Activated naive CD4-positive, alpha-beta T cell treated with anti-CD3 and anti-CD28 coated beads, Interleukin-2, amount 50 U/mL, for 16 hours (primary cell): Measurements from ENCODE around the gene MYL6B.

Source experiments
- DNase-seq: peaks from one replicate; pipeline ENCODE4 v3.0.0-alpha.2; 2020

MYL6B gene

DNA sequence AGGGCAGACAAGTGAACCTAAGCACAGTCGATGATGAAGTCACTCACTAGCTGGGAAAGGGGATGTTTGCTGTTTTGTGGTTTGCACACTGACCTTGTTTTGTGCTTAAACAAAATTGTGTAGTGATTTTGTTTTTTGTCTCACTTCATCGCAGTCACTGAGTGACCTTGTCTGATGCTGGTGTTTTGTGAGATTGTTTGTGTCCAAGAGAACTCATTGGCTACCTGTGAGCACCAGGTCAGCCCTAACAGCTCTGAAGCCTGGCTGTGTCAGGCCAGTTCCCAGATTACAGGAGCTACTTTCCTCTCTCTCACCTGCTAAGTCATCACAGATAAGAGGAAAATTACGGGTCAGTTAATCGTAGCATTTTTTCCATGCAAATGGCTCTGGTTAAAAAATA lies 28.3 kb upstream of the MYL6B start:
- no peak for DNase-seq

- DNase-seq, result no peak
These were observed 25.6 kb upstream of the MYL6B start for GRCh38 chr12:56126732-56127239.

GRCh38 chr12:56127485-56127887 lies 24.9 kb upstream of the MYL6B start:
- no peak for DNase-seq

- DNase-seq, result peak; percentile 96
These were observed 24.3 kb upstream of the MYL6B start, which contains the start of gene ESYT1 for GRCh38 chr12:56127888-56128669. TSS of gene ESYT1 (plus strand) at chr12:56128267. CDS start at chr12:56128320, 53 bp downstream.

DNA sequence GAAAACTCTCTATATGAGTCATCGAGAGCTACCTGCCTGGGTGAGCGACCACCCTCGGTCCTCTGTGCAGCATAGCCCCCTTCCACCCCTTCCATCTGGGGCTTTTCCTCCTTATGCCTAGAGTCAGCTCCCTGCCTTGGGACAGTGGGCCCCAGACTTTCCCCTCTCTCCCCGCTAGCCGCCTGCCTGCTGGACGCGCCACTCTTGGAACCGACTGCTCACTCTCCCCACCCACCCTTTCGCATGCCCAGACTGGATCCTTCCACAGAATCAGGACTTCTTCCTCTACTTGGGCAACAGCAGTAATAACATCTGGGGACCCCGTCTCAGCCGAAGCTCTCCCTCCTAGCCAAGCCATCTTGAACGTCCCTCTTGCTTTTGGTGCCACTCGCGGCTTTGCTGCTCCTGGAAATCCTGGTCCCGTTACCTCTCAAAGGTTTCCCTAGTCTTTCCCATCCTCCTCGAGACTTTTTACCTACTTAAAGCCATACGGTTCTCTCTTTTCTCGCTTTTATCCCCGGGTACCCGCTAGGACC lies 23.6 kb upstream of the MYL6B start:
- no peak for DNase-seq

- peak; percentile 61 for DNase-seq
These were observed 23.0 kb upstream of the MYL6B start for GRCh38 chr12:56129206-56129941.

GRCh38 chr12:56129942-56130495 lies 22.4 kb upstream of the MYL6B start:
- DNase-seq, result no peak

- DNase-seq, result no peak
These were observed 21.5 kb upstream of the MYL6B start for GRCh38 chr12:56130876-56131275.

- DNase-seq, result no peak
These were observed 17.5 kb upstream of the MYL6B start for GRCh38 chr12:56134897-56135296.

DNA sequence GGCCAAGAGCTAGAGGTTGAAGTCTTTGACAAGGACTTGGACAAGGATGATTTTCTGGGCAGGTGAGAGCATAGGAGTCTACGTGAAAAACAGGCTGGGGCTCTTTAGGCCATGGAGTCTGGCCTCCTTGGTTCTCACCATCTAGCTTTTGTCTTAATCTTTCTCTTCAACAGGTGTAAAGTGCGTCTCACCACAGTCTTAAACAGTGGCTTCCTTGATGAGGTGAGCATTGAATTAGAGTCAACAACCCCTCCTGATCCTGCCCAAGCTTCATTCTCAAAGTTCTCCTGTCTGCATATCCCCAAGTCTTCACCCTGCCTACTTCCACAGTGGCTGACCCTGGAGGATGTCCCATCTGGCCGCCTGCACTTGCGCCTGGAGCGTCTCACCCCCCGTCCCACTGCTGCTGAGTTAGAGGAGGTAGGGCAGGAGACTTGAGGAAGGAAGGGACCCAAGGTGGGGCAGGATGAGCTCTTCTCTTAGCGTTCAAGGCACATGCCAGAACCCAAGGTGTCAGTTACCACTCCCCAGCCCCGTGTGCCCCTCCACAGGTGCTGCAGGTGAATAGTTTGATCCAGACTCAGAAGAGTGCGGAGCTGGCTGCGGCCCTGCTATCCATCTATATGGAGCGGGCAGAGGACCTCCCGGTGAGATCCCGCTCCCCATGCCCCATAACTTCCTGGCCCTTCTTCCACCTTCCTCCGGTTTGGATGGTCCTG lies 14.4 kb upstream of the MYL6B start:
- no peak for DNase-seq

- DNase-seq, result no peak
These were observed 10.2 kb upstream of the MYL6B start for GRCh38 chr12:56141946-56142784.

- DNase-seq, result no peak
These were observed 9.2 kb upstream of the MYL6B start for GRCh38 chr12:56143217-56143616.

GRCh38 chr12:56143870-56144269 lies 8.5 kb upstream of the MYL6B start:
- no peak for DNase-seq

- DNase-seq, result no peak
These were observed 7.2 kb upstream of the MYL6B start for GRCh38 chr12:56145217-56145616.

DNA sequence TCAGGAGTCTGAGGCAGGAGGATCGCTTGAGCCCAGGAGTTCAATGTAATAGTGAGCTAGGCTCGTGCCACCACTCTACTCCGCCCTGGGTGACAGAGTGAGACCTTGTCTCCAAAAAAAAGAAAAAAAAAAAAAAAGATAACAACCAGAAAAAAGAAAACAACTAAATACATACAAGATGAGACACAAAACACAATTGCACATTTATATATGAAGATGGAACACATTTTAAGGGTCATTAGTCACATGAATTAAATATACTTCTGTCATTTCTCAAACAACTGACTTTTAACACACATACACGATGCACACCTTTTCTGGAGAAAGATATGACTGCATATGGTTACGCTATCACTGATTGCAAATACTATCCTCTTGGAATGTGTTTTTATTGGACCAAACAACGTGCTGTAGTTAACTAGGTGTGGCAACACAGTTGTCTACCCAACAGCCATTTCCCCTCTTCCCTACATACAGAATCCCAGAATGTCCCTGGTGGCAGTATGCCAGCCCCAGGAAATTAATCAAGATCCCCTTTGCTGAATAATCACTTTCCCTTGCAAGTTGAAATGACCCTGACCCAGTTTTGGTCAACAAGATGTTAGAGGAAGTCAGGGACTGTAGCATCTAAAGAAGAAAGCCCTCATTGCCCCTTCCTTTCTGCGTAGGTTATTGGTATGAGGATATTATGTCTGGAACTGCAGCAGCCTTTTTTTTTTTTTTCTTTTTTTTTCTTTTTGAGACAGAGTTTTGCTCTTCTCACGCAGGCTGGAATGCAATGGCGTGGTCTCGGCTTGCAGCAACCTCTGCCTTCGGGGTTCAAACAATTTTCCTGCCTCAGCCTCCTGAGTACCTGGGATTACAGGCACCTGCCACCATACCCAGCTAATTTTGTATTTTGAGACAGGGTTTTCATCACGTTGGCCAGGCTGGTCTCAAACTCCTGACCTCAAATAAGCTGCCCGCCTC lies 5.6 kb upstream of the MYL6B start:
- DNase-seq, result no peak

GRCh38 chr12:56150563-56150962 lies 1.8 kb upstream of the MYL6B start:
- no peak for DNase-seq

- DNase-seq, result peak; percentile 78
These were observed 685 bp upstream of the MYL6B start for GRCh38 chr12:56151672-56152131.

- no peak for DNase-seq
These were observed 630 bp downstream of the MYL6B start for GRCh38 chr12:56152756-56153677.

DNA sequence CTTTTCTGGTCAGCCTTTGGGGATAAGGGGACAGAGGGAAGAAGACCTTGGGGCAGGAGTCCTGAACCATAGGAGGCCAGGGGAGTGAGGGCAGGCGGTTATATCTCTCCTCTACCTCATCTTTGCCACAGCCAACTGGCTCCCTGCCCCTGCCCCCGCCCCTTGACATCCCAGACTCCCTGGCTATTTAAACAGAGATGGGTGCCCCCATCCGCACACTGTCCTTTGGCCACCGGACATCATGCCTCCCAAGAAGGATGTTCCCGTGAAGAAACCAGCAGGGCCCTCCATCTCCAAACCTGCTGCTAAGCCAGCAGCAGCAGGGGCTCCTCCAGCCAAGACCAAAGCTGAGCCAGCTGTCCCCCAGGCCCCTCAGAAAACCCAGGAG lies 1.3 kb downstream of the MYL6B start:
- no peak for DNase-seq
